ENCODE measurements around the gene SFTPB.

Gene SFTPB

DNA sequence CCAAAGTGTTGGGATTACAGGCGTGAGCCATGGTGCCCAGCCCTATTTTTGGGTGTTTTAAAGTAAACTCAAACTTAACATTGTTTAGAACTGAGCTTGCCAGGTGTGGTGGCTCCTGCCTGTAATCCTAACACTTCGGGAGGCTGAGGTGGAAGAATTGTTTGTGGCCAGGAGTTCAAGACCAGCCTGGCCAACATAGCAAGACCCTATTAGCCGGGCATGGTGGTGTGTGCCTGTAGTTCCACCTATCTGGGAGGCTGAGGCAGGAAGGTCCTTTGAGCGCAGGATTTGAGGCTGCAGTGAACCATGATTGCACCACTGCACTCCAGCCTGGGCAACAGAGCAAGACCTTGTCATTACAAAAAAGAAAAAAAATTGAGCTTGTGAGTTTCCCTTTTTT, 17.5 kb downstream of the SFTPB start:
- POLR2A ChIA-PET, result no interaction called here
- CTCF ChIA-PET, result interaction anchor here (5.6 kb wide), 1 partner anchor 14 kb away, joined by 40 read pairs; no protein-coding TSS in a partner anchor
- no peak for DNase-seq (ENCODE audit: extremely low spot score)
- no peak for TF ChIP-seq ZNF384 (IDR thresholded peaks at IDR 0.05)
- no peak for TF ChIP-seq FOXA1 (IDR thresholded peaks at IDR 0.05)
- TF ChIP-seq BHLHE40 (IDR thresholded peaks at IDR 0.05; ENCODE audit: borderline replicate concordance), result no peak
- TF ChIP-seq HDGF (IDR thresholded peaks at IDR 0.05; ENCODE audit: borderline replicate concordance), result no peak
- TF ChIP-seq, protein P1, sequence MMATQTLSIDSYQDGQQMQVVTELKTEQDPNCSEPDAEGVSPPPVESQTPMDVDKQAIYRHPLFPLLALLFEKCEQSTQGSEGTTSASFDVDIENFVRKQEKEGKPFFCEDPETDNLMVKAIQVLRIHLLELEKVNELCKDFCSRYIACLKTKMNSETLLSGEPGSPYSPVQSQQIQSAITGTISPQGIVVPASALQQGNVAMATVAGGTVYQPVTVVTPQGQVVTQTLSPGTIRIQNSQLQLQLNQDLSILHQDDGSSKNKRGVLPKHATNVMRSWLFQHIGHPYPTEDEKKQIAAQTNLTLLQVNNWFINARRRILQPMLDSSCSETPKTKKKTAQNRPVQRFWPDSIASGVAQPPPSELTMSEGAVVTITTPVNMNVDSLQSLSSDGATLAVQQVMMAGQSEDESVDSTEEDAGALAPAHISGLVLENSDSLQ (IDR thresholded peaks at IDR 0.05), result no peak
- no peak for TF ChIP-seq LEF1 (IDR thresholded peaks at IDR 0.05; ENCODE audit: borderline replicate concordance)
- no peak for TF ChIP-seq SUZ12 (IDR thresholded peaks at IDR 0.05)
- no peak for TF ChIP-seq TARDBP (IDR thresholded peaks at IDR 0.05)
- TF ChIP-seq SP1 (IDR thresholded peaks at IDR 0.05), result no peak
- TF ChIP-seq FOXM1 (IDR thresholded peaks at IDR 0.05; ENCODE audit: borderline replicate concordance), result no peak
- TF ChIP-seq ARNT (IDR thresholded peaks at IDR 0.05), result no peak
- TF ChIP-seq ELF4 (IDR thresholded peaks at IDR 0.05), result no peak
- TF ChIP-seq CTBP1 (IDR thresholded peaks at IDR 0.05; ENCODE audit: borderline replicate concordance), result no peak
- no peak for TF ChIP-seq L3MBTL2 (conservative IDR thresholded peaks at IDR 0.05)
- TF ChIP-seq FOXK2 (IDR thresholded peaks at IDR 0.05), result no peak
- no peak for TF ChIP-seq NFRKB (IDR thresholded peaks at IDR 0.05)

- DNase-seq (ENCODE audit: extremely low spot score), result no peak
- ChIA-PET POLR2A (interaction anchor here (1.3 kb wide), 1 partner anchor 12 kb away, joined by 3 read pairs; no protein-coding TSS in a partner anchor), CTCF (interaction anchor here (0.7 to 5.6 kb wide), 2 partner anchors 13 to 165 kb away, joined by 3 to 40 read pairs; no protein-coding TSS in a partner anchor)
- no peak for TF ChIP-seq CTBP1 (IDR thresholded peaks at IDR 0.05; ENCODE audit: borderline replicate concordance)
- TF ChIP-seq LEF1 (IDR thresholded peaks at IDR 0.05; ENCODE audit: borderline replicate concordance), result no peak
- TF ChIP-seq FOXK2 (IDR thresholded peaks at IDR 0.05), result no peak
- TF ChIP-seq SUZ12 (IDR thresholded peaks at IDR 0.05), result no peak
- TF ChIP-seq FOXM1 (IDR thresholded peaks at IDR 0.05; ENCODE audit: borderline replicate concordance), result no peak
- TF ChIP-seq, protein P1 (IDR thresholded peaks at IDR 0.05), result no peak
- no peak for TF ChIP-seq ZNF384 (IDR thresholded peaks at IDR 0.05)
- TF ChIP-seq SP1 (IDR thresholded peaks at IDR 0.05), result no peak
- TF ChIP-seq L3MBTL2 (conservative IDR thresholded peaks at IDR 0.05), result no peak
Observed at GRCh38 chr2:85649201-85650190, 18.5 kb downstream of the SFTPB start.

GRCh38 chr2:85648619-85649018, 19.4 kb downstream of the SFTPB start:
- POLR2A ChIA-PET, result interaction anchor here (1.3 kb wide), 1 partner anchor 11 kb away, joined by 3 read pairs; no protein-coding TSS in a partner anchor
- DNase-seq (ENCODE audit: extremely low spot score), result peak; percentile 44
- CTCF ChIA-PET, result interaction anchor here (0.6 to 5.6 kb wide), 3 partner anchors 12 to 29 kb away, joined by 3 to 40 read pairs (median 5); no protein-coding TSS in a partner anchor
- TF ChIP-seq FOXA1 (IDR thresholded peaks at IDR 0.05) (no peak), TARDBP (IDR thresholded peaks at IDR 0.05) (no peak), FOXK2 (IDR thresholded peaks at IDR 0.05) (no peak), LEF1 (IDR thresholded peaks at IDR 0.05; ENCODE audit: borderline replicate concordance) (no peak), BHLHE40 (IDR thresholded peaks at IDR 0.05; ENCODE audit: borderline replicate concordance) (no peak)

GRCh38 chr2:85647823-85648526, 20.0 kb downstream of the SFTPB start:
- POLR2A ChIA-PET, result no interaction called here

DNA sequence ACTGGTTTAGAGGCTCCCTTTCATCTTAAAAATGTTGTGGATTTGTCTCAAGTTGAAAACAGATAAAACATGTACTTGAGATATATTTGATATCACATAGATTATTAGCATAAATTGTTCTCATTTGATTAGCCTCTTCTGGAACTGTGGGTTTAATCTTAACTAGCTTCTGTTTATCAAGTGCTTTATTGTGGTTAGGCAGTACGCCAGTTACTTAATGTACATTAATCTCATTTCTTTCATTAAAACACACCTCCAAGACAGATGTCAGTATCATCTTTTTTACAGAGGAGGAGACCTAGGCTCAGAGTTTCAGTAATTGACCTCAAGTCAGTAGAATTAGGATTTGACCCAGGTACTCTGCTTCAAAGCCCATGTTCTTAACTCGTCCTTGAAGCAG, 21.8 kb downstream of the SFTPB start:
- DNase-seq (ENCODE audit: extremely low spot score), result no peak
- TF ChIP-seq, protein P1 (IDR thresholded peaks at IDR 0.05), result no peak
- TF ChIP-seq ELF4 (IDR thresholded peaks at IDR 0.05), result no peak
- no peak for TF ChIP-seq FOXM1 (IDR thresholded peaks at IDR 0.05; ENCODE audit: borderline replicate concordance)
- no peak for TF ChIP-seq ZNF384 (IDR thresholded peaks at IDR 0.05)
- TF ChIP-seq BHLHE40 (IDR thresholded peaks at IDR 0.05; ENCODE audit: borderline replicate concordance), result no peak
- TF ChIP-seq NFRKB (IDR thresholded peaks at IDR 0.05), result no peak
- no peak for TF ChIP-seq CTBP1 (IDR thresholded peaks at IDR 0.05; ENCODE audit: borderline replicate concordance)
- ChIA-PET CTCF (interaction anchor here (5.6 kb wide), 1 partner anchor 10 kb away, joined by 40 read pairs; no protein-coding TSS in a partner anchor), POLR2A (no interaction called here)

More at GRCh38 chr2:85647823-85648526, 20.0 kb downstream of the SFTPB start:
- CTCF ChIA-PET, result interaction anchor here (0.6 to 5.6 kb wide), 3 partner anchors 11 to 28 kb away, joined by 3 to 40 read pairs (median 5); no protein-coding TSS in a partner anchor
- TF ChIP-seq L3MBTL2 (conservative IDR thresholded peaks at IDR 0.05) (no peak), BHLHE40 (IDR thresholded peaks at IDR 0.05; ENCODE audit: borderline replicate concordance) (no peak), SP1 (IDR thresholded peaks at IDR 0.05) (no peak)
- TF ChIP-seq, protein P1 (IDR thresholded peaks at IDR 0.05), result no peak
- DNase-seq (ENCODE audit: extremely low spot score), result no peak
